OCI-LY7 (cell line): ENCODE measurements around the gene SMKR1. TPM values are rescaled to one million over a fixed set of nuclear protein-coding genes. Genes with fewer than 3 reads are reported as not detected.
"Not testable (repeated sequence)": the region's sequence is repeated elsewhere in the genome, so short reads cannot be mapped to it uniquely, and the experiment has no call there.

Experiments used
- BruUV-seq: library from RNA; stranded (reverse); fragments of 400-500 nt; replicated peaks from 2 replicates; lab custom pipeline; 2021; lab: Mats Ljungman, UMichigan
- CTCF ChIA-PET: fragments of 300-600 bp; sonication (Branson Sonifier 250); formaldehyde crosslinking; loops from one replicate; lab custom pipeline; 2022; ENCODE audit warnings: antibody characterized with exemption; ENCODE audit not compliant: unreplicated experiment; lab: Charles Lee
- POLR2A ChIA-PET: fragments of 300-600 bp; sonication (Branson Sonifier 250); formaldehyde crosslinking; loops from one replicate; lab custom pipeline; 2022; ENCODE audit warnings: antibody characterized with exemption; lab: Charles Lee
- DNase-seq: peaks from one replicate; pipeline ENCODE4 v3.0.0-alpha.2; 2015; ENCODE audit warnings: low spot score
- H2AFZ ChIP-seq: fragments of 200-600 bp; sonication (generic), shearing (Covaris generic); 2 replicates; pipeline ENCODE4 v1.6.1; 2014; ENCODE audit warnings: mild to moderate bottlenecking, antibody characterized with exemption, low read length, moderate library complexity
- H3K27ac ChIP-seq: fragments of 200-600 bp; sonication (generic); 2 replicates; pipeline ENCODE4 v1.5.1; 2014; ENCODE audit warnings: mixed run types, low read depth, mild to moderate bottlenecking, moderate library complexity, low read length, inconsistent platforms; ENCODE audit not compliant: poor library complexity, severe bottlenecking
- H3K36me3 ChIP-seq: fragments of 200-600 bp; sonication (generic); 2 replicates; pipeline ENCODE4 v1.6.1; 2014; ENCODE audit warnings: mild to moderate bottlenecking, antibody characterized with exemption, low read length, moderate library complexity, mixed read lengths; ENCODE audit not compliant: insufficient read depth
- H3K4me1 ChIP-seq: fragments of 200-600 bp; sonication (generic); 2 replicates; pipeline ENCODE4 v1.5.1; 2014; ENCODE audit warnings: mild to moderate bottlenecking, low read length; ENCODE audit not compliant: insufficient read depth, poor library complexity, severe bottlenecking
- H3K4me2 ChIP-seq: fragments of 200-600 bp; sonication (generic); 2 replicates; pipeline ENCODE4 v1.6.1; 2014; ENCODE audit warnings: mild to moderate bottlenecking, low read length
- H3K4me3 ChIP-seq: fragments of 200-600 bp; sonication (generic); 2 replicates; pipeline ENCODE4 v1.5.1; 2014; ENCODE audit warnings: mild to moderate bottlenecking, low read depth, low read length; ENCODE audit not compliant: poor library complexity, severe bottlenecking
- H3K79me2 ChIP-seq: fragments of 200-600 bp; sonication (generic); 2 replicates; pipeline ENCODE4 v1.6.1; 2016; ENCODE audit warnings: low read depth, mild to moderate bottlenecking, low read length, moderate library complexity, mixed read lengths; ENCODE audit not compliant: insufficient read depth
- H3K9me2 ChIP-seq: fragments of 200-600 bp; sonication (generic); 2 replicates; pipeline ENCODE4 v1.6.1; 2016; ENCODE audit warnings: mild to moderate bottlenecking, low read length, mixed read lengths; ENCODE audit not compliant: insufficient read depth
- H3K9me3 ChIP-seq: fragments of 200-600 bp; sonication (generic); 2 replicates; pipeline ENCODE4 v1.6.1; 2014; ENCODE audit warnings: mild to moderate bottlenecking, mixed run types, low read length, mixed read lengths
- H4K20me1 ChIP-seq: fragments of 200-600 bp; sonication (generic); 2 replicates; pipeline ENCODE4 v1.6.1; 2014; ENCODE audit warnings: mild to moderate bottlenecking, antibody characterized with exemption, low read length, moderate library complexity, mixed read lengths; ENCODE audit not compliant: insufficient read depth
- EZH2phosphoT487 ChIP-seq: fragments of 200-600 bp; sonication (generic); IDR thresholded peaks from 2 replicates; pipeline ENCODE4 v1.6.1; 2018; ENCODE audit warnings: low read depth, borderline replicate concordance, mild to moderate bottlenecking, mixed run types, antibody characterized with exemption, low read length, moderate library complexity, mixed read lengths
- intact Hi-C: fragments of 100-400 bp; cut with micrococcal nuclease; formaldehyde crosslinking; loops from one replicate; pipeline ENCODE4 v1.10.0; 2022; ENCODE audit not compliant: unreplicated experiment
- total RNA-seq, 2 experiments: library from RNA; depleted of rRNA in 1 of 2; stranded (reverse); fragments of >200 nt in 1 of 2; shearing (Covaris generic) in 1 of 2; gene quantifications; 2 replicates each; pipeline ENCODE4 v1.2.3, GENCODE V29; 2014 to 2022
- TF ChIP-seq, protein P1 (sequence below): fragments of 200-600 bp; sonication (generic); conservative IDR thresholded peaks from 2 replicates; pipeline ENCODE4 v1.5.1; 2014; ENCODE audit warnings: mild to moderate bottlenecking, antibody characterized with exemption, low read length, moderate library complexity, mixed read lengths

The SMKR1 gene
- total RNA-seq, 2 experiments from 2014 or later = not detected

GRCh38 chr7:129476398-129476797, 25.9 kb upstream of the SMKR1 start:
- H3K4me3 ChIP-seq, intact Hi-C loops, H3K4me1 ChIP-seq, H3K36me3 ChIP-seq, H3K27ac ChIP-seq, H4K20me1 ChIP-seq, H3K9me3 ChIP-seq, H3K79me2 ChIP-seq, H2AFZ ChIP-seq, POLR2A ChIA-PET, BruUV-seq, CTCF ChIA-PET, DNase-seq, H3K9me2 ChIP-seq, H3K4me2 ChIP-seq: not testable (repeated sequence)

DNA sequence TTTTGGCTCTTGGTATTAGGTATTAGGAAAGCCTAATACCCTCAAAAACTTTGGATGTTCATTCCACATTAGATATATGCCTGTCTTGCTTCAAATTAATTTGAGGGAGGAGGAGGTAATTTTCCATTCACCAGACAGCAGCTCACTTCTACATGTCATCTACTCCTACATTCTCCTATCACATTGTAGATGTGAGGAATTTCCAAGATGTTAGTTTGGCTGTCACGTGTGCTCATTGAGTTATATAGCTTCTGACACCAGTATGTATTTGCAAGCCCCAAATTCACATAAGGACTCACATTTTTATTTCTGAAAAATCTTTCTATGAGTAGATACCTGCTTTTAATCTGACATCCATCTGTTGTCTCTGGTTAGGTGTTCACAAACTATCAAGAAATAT, 22.5 kb upstream of the SMKR1 start:
- POLR2A ChIA-PET = no interaction called here
- CTCF ChIA-PET = no interaction called here
- intact Hi-C loops = no loop called here

GRCh38 chr7:129480674-129481363, 21.5 kb upstream of the SMKR1 start:
- CTCF ChIA-PET = no interaction called here
- Histone ChIP-seq H3K36me3 (no peaks in the 10 kb centered on the region), H3K79me2 (no peaks in the 10 kb centered on the region), H3K4me1 (no peaks in the 10 kb centered on the region), H3K9me2 (no peaks in the 10 kb centered on the region), H4K20me1 (no peaks in the 10 kb centered on the region), H3K9me3 (no peaks in the 10 kb centered on the region), H2AFZ (no peak overlapping the region), H3K4me3 (no peak overlapping the region), H3K4me2 (no peak overlapping the region), H3K27ac (no peak overlapping the region)
- POLR2A ChIA-PET = interaction anchor here (0.5 kb wide), 1 partner anchor 558 kb away, joined by 3 read pairs; no protein-coding TSS in a partner anchor
- TF ChIP-seq EZH2phosphoT487 = no peak
- TF ChIP-seq, protein P1, sequence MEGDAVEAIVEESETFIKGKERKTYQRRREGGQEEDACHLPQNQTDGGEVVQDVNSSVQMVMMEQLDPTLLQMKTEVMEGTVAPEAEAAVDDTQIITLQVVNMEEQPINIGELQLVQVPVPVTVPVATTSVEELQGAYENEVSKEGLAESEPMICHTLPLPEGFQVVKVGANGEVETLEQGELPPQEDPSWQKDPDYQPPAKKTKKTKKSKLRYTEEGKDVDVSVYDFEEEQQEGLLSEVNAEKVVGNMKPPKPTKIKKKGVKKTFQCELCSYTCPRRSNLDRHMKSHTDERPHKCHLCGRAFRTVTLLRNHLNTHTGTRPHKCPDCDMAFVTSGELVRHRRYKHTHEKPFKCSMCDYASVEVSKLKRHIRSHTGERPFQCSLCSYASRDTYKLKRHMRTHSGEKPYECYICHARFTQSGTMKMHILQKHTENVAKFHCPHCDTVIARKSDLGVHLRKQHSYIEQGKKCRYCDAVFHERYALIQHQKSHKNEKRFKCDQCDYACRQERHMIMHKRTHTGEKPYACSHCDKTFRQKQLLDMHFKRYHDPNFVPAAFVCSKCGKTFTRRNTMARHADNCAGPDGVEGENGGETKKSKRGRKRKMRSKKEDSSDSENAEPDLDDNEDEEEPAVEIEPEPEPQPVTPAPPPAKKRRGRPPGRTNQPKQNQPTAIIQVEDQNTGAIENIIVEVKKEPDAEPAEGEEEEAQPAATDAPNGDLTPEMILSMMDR = no peak
- BruUV-seq = no TSS peak
- no peak for DNase-seq
- intact Hi-C loops = no loop called here

More for the DNA sequence above, 22.5 kb upstream of the SMKR1 start:
- DNase-seq = no peak
- Histone ChIP-seq H3K36me3 (no peaks in the 10 kb centered on the region), H3K9me2 (no peaks in the 10 kb centered on the region), H3K9me3 (no peaks in the 10 kb centered on the region), H3K79me2 (no peaks in the 10 kb centered on the region), H4K20me1 (no peaks in the 10 kb centered on the region), H3K4me2 (no peak overlapping the region), H3K4me1 (no peaks in the 10 kb centered on the region), H3K27ac (no peak overlapping the region), H3K4me3 (no peak overlapping the region), H2AFZ (no peak overlapping the region)
- no peak for TF ChIP-seq EZH2phosphoT487
- TF ChIP-seq, protein P1 = no peak
- no TSS peak for BruUV-seq

DNA sequence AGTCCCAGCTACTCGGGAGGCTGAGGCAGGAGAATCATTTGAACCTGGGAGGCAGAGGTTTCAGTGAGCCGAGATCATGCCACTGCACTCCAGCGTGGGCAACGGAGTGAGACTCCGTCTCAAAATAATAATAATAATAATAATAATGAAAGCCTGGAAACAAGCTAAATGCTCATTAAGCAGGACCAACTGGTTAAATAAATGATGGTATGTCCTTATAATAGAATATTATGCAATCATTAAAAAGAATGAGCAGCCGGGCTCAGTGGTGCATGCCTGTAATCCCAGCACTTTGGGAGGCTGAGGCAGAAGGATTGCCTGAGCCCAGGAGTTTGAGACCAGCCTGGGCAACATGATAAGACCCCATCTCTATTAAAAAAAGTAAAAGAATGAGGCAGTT, 21.0 kb upstream of the SMKR1 start:
- H3K27ac ChIP-seq, intact Hi-C loops, CTCF ChIA-PET, H3K4me1 ChIP-seq, H3K9me3 ChIP-seq, H2AFZ ChIP-seq, BruUV-seq, H3K79me2 ChIP-seq, H4K20me1 ChIP-seq, H3K4me2 ChIP-seq, H3K9me2 ChIP-seq, DNase-seq, H3K4me3 ChIP-seq, POLR2A ChIA-PET, H3K36me3 ChIP-seq: not testable (repeated sequence)
